A549 treated with Hydrocortisone at 1 μM for 4 hours (cell line): ENCODE data around the gene IFNA14. TPM values are rescaled to one million over a fixed set of nuclear protein-coding genes. Genes with fewer than 3 reads are reported as not detected.

Experiments
- total RNA-seq: library from RNA; stranded (reverse); fragments of 200-300 nt; extraction: Qiagen RNA extraction; gene quantifications from 5 replicates; pipeline ENCODE4 v1.2.3, GENCODE V29; 2022

Gene IFNA14
- not detected in 5 replicates for total RNA-seq

DNA sequence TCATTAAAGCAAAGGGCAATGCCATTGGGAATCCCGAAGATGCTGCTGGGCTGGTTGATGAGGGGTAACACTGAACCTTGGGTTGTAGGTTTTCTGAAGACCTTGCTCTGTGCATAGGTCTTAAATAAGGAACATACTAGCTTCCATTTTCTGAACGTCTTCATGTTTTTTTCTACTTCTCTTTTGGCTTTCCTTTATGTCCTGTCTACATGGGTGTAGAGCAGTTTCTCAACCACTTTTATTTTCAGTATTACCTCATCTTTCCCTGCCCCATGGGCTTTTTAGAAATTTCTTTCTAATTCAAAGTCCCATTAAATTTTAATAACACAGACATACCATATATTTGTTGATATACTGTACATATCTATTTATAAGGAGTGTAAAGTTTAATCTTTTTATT is at the start of gene IFNA14:
TSS of gene IFNA14 (minus strand) at position 95 of the 400 bp plus-strand sequence. CDS start at position 25, 70 bp downstream.

GRCh38 chr9:21228122-21228521 is 11.7 kb downstream of the IFNA14 start, which contains the start of gene IFNA17:
TSS of gene IFNA17 (minus strand) at chr9:21228222. CDS start at chr9:21228173, 49 bp downstream.

DNA sequence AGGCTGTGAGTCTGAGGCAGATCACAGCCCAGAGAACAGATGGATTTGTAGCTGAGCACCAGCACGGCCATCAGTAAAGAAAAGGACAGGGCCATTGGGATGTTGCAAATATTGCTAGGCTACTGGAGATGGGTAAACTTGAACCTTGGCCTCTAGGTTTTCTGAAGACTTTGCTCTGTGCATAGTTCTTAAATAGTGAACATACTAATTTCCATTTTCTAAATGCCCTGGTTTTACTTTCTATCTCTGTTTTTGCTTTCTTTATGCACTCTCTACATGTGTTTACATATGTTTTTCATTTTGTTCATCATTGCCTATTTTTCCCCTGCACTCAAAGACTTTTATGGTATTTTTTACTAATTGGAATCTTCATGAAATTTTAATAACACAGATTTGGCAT is 22.6 kb downstream of the IFNA14 start, which contains the start of gene IFNA16:
TSS of gene IFNA16 (minus strand) at position 101 of the 400 bp plus-strand sequence. CDS start at position 95, 6 bp downstream.

DNA sequence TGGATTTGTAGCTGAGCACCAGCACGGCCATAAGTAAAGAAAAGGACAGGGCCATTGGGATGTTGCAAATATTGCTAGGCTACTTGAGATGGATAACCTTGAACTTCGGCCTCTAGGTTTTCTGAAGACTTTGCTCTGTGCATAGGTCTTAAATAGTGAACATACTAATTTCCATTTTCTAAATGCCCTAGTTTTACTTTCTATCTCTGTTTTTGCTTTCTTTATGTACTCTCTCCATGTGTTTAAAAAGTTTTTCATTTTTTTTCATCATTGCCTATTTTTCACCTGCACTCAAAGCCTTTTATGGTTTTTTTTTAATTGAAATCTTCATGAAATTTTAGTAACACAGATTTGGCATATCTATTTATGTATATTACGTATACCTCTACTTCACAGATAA is 32.8 kb downstream of the IFNA14 start, which contains the start of gene IFNA10:
TSS of gene IFNA10 (minus strand) at position 101 of the 400 bp plus-strand sequence. CDS start at position 55, 46 bp downstream.

GRCh38 chr9:21202105-21202504 is 37.7 kb downstream of the IFNA14 start, which contains the start of gene IFNA7:
TSS of gene IFNA7 (minus strand) at chr9:21202205. CDS start at chr9:21202165, 40 bp downstream.

Other genes with a start within 250 kb of the IFNA14 start
- 0.85 to 1.2 TPM (median 1.0 TPM) in 5 replicates for gene HACD4, start 208.4 kb downstream of the IFNA14 start, total RNA-seq
- gene IFNB1, start 162.1 kb downstream of the IFNA14 start, total RNA-seq = not detected in 5 replicates
- gene IFNW1, start 98.2 kb downstream of the IFNA14 start, total RNA-seq = not detected in 5 replicates
- gene IFNA21, start 73.3 kb downstream of the IFNA14 start, total RNA-seq = not detected in 5 replicates
- gene IFNA4, start 52.4 kb downstream of the IFNA14 start, total RNA-seq = not detected in 5 replicates
- not detected in 5 replicates for gene IFNA7, start 37.8 kb downstream of the IFNA14 start, total RNA-seq
- not detected in 5 replicates for gene IFNA10, start 32.9 kb downstream of the IFNA14 start, total RNA-seq
- gene IFNA16, start 22.7 kb downstream of the IFNA14 start, total RNA-seq = not detected in 5 replicates
- gene IFNA17, start 11.8 kb downstream of the IFNA14 start, total RNA-seq = not detected in 5 replicates
- gene IFNA5, start 65.3 kb upstream of the IFNA14 start, total RNA-seq = not detected in 5 replicates
- gene KLHL9, start 95.4 kb upstream of the IFNA14 start, total RNA-seq = 15.0 to 23.5 TPM (median 18.5 TPM) in 5 replicates
- gene IFNA6, start 110.9 kb upstream of the IFNA14 start, total RNA-seq = not detected in 5 replicates
- not detected in 5 replicates for gene IFNA13, start 128.1 kb upstream of the IFNA14 start, total RNA-seq
- not detected in 5 replicates for gene IFNA2, start 145.4 kb upstream of the IFNA14 start, total RNA-seq
- not detected in 5 replicates for gene IFNA8, start 169.1 kb upstream of the IFNA14 start, total RNA-seq
- gene IFNA1, start 200.4 kb upstream of the IFNA14 start, total RNA-seq = not detected in 5 replicates
- 0.89 to 1.2 TPM (median 1.1 TPM) in 5 replicates for gene IFNE, start 242.3 kb upstream of the IFNA14 start, total RNA-seq